ENCODE measurements around the gene CALM3.
"Not testable (repeated sequence)": the region's sequence is repeated elsewhere in the genome, so short reads cannot be mapped to it uniquely, and the experiment has no call there.

- TF ChIP-seq EP300, POLR2A, CTCF, POLR2AphosphoS5 (IDR thresholded peaks at IDR 0.05): not testable (repeated sequence)
Observed at GRCh38 chr19:46559675-46560074, 41.5 kb upstream of the CALM3 start.
